Prostate gland (tissue), 2 donors: ENCODE measurements around the gene GNPDA1. TPM values are rescaled to one million over a fixed set of nuclear protein-coding genes. Genes with fewer than 3 reads are reported as not detected.

ENCODE experiments used
- DNase-seq: peaks from one replicate; pipeline ENCODE4 v3.0.0-alpha.2; 2019; ENCODE audit warnings: low spot score
- H3K27ac ChIP-seq, 2 donors: fragments of 200-600 bp; sonication (generic); 2 replicates each; pipeline ENCODE4 v1.5.1; 2017 to 2019
- H3K27me3 ChIP-seq: fragments of 200-600 bp; sonication (generic); replicated peaks from 2 replicates; pipeline ENCODE4 v1.5.1; 2019; ENCODE audit not compliant: insufficient read depth
- H3K36me3 ChIP-seq, 2 donors: fragments of 200-600 bp; sonication (generic); 1 replicate in 1 of 2; 2 replicates in 1 of 2; pipeline versions ENCODE4 v1.5.1 to v1.8.1; 2017 to 2019
- H3K4me1 ChIP-seq: fragments of 200-600 bp; sonication (generic); replicated peaks from 2 replicates; pipeline ENCODE4 v1.5.1; 2019
- H3K4me3 ChIP-seq, 2 donors: fragments of 200-600 bp; sonication (generic); 2 replicates each; pipeline ENCODE4 v1.5.1; 2017 to 2019
- H3K9me3 ChIP-seq: fragments of 200-600 bp; sonication (generic); 2 replicates; pipeline ENCODE4 v1.5.1; 2017
- CTCF ChIP-seq, 4 experiments: fragments of 200-600 bp in 2 of 4; fragments of 450-650 bp in 2 of 4; sonication (generic) in 2 of 4; IDR thresholded peaks; 1 replicate in 3 of 4; 2 replicates in 1 of 4; pipeline ENCODE4 v1.5.1; 2016 to 2019; ENCODE audit warnings: antibody characterized with exemption in 4 of 4, mild to moderate bottlenecking in 2 of 4, moderate library complexity in 2 of 4
- POLR2A ChIP-seq: fragments of 450-650 bp; IDR thresholded peaks from one replicate; pipeline ENCODE4 v1.6.1; 2016; ENCODE audit warnings: antibody characterized with exemption, mild to moderate bottlenecking
- POLR2AphosphoS5 ChIP-seq: sonication (generic); formaldehyde crosslinking; IDR thresholded peaks from one replicate; pipeline ENCODE4 v1.6.1; 2017; ENCODE audit warnings: antibody characterized with exemption
- WGBS: methylation state at CpG from one replicate; pipeline ENCODE4 v1.1.5; 2018; 5-methylcytosine and 5-hydroxymethylcytosine counted together
- intact Hi-C: fragments of 100-400 bp; cut with DNase I; formaldehyde crosslinking; loops from one replicate; pipeline ENCODE4 v1.14.2; 2022
- total RNA-seq, 2 donors: library from RNA; depleted of rRNA; stranded (reverse); fragments of >200 nt; gene quantifications; one replicate each; pipeline ENCODE4 v1.1.0, GENCODE V29; 2016

The GNPDA1 gene
- total RNA-seq, 2 donors from 2014 or later: 30.0 to 58.5 TPM

- no peaks in the 10 kb centered on the region for H3K27me3 ChIP-seq
- H3K4me1 ChIP-seq: no peaks in the 10 kb centered on the region
- H3K9me3 ChIP-seq: no peaks in the 10 kb centered on the region
- DNase-seq: no peak
- no peak for TF ChIP-seq POLR2A
- TF ChIP-seq POLR2AphosphoS5: no peak
- no peak for TF ChIP-seq CTCF (IDR thresholded peaks at IDR 0.05)
- H3K27ac ChIP-seq: no peak overlapping the region
- no peaks in the 10 kb centered on the region for H3K36me3 ChIP-seq
- H3K4me3 ChIP-seq: no peak overlapping the region
- intact Hi-C loops: no loop called here
- 72% methylated on average over 8 of the region's 8 CpGs for WGBS
Measured at GRCh38 chr5:141958546-141959172, 54.2 kb downstream of the GNPDA1 start.

- no peaks in the 10 kb centered on the region for H3K27me3 ChIP-seq
- 34% methylated on average over 7 of the region's 7 CpGs for whole genome bisulfite sequencing
- no peak within 1 kb of the TSS for H3K4me3 ChIP-seq
- H3K27ac ChIP-seq: no peak within 1 kb of the TSS
- H3K4me1 ChIP-seq: no peaks in the 10 kb centered on the region
- DNase-seq: no peak
- no peaks in the 10 kb centered on the region for H3K36me3 ChIP-seq
- H3K9me3 ChIP-seq: no peaks in the 10 kb centered on the region
- intact Hi-C loops: no loop called here
- TF ChIP-seq POLR2A (no peak), CTCF (IDR thresholded peaks at IDR 0.05) (no peak), POLR2AphosphoS5 (no peak)
Measured at GRCh38 chr5:141958113-141958512, 54.7 kb downstream of the GNPDA1 start, which contains the start of gene PCDH12. Gene PCDH12 (minus strand): TSS chr5:141958202. CDS start chr5:141957851, 351 bp downstream.

GRCh38 chr5:141957367-141957996, 55.3 kb downstream of the GNPDA1 start:
- Histone ChIP-seq H3K4me1 (no peaks in the 10 kb centered on the region), H3K27me3 (no peaks in the 10 kb centered on the region), H3K9me3 (no peaks in the 10 kb centered on the region), H3K36me3 (no peaks in the 10 kb centered on the region), H3K4me3 (no peak overlapping the region), H3K27ac (no peak overlapping the region)
- intact Hi-C loops: no loop called here
- DNase-seq: no peak
- TF ChIP-seq CTCF (IDR thresholded peaks at IDR 0.05) (no peak), POLR2A (no peak), POLR2AphosphoS5 (no peak)
- WGBS: 66% methylated on average over 16 of the region's 16 CpGs

GRCh38 chr5:141954194-141954593, 58.6 kb downstream of the GNPDA1 start:
- intact Hi-C loops: no loop called here
- no peak for TF ChIP-seq POLR2A
- no peak for TF ChIP-seq CTCF (IDR thresholded peaks at IDR 0.05)
- TF ChIP-seq POLR2AphosphoS5: no peak
- WGBS: 93% methylated on average over 2 of the region's 2 CpGs
- H3K27ac ChIP-seq: no peak overlapping the region
- no peaks in the 10 kb centered on the region for H3K4me1 ChIP-seq
- no peak overlapping the region for H3K4me3 ChIP-seq
- no peaks in the 10 kb centered on the region for H3K36me3 ChIP-seq
- no peaks in the 10 kb centered on the region for H3K9me3 ChIP-seq
- DNase-seq: no peak
- H3K27me3 ChIP-seq: no peaks in the 10 kb centered on the region

- DNase-seq: no peak
- TF ChIP-seq POLR2AphosphoS5: no peak
- TF ChIP-seq CTCF (IDR thresholded peaks at IDR 0.05): no peak
- no peak for TF ChIP-seq POLR2A
- intact Hi-C loops: no loop called here
- Histone ChIP-seq H3K27me3 (no peaks in the 10 kb centered on the region), H3K36me3 (no peaks in the 10 kb centered on the region), H3K4me3 (no peak overlapping the region), H3K27ac (no peak overlapping the region), H3K4me1 (no peaks in the 10 kb centered on the region), H3K9me3 (no peaks in the 10 kb centered on the region)
- WGBS: 79% methylated on average over 2 of the region's 2 CpGs
Measured at GRCh38 chr5:141952020-141952419, 60.8 kb downstream of the GNPDA1 start.
